ENCODE data around the gene AGAP1. TPM values are rescaled to one million over a fixed set of nuclear protein-coding genes. Genes with fewer than 3 reads are reported as not detected.

AGAP1 gene
- total RNA-seq, 1 donor from 2014 or later = 20.4 TPM

GRCh38 chr2:235719146-235719942 lies 225.5 kb downstream of the AGAP1 start:
- H3K27ac Mint-ChIP-seq = no peak overlapping the region
- H3K9ac ChIP-seq = no peak overlapping the region
- H3K4me3 Mint-ChIP-seq = no peak overlapping the region
- H2AFZ ChIP-seq (replicated peaks) = no peak overlapping the region
- no peaks in the 10 kb centered on the region for H3K36me3 ChIP-seq
- peaks cover 32% of the 10 kb centered on the region for H4K20me1 ChIP-seq (ENCODE audit: low read depth)
- peaks cover 23% of the 10 kb centered on the region for H3K4me1 Mint-ChIP-seq
- peaks cover 4% of the 10 kb centered on the region for H3K27me3 Mint-ChIP-seq (ENCODE audit: insufficient read depth, low read depth)
- H3K36me3 Mint-ChIP-seq = peaks cover 38% of the 10 kb centered on the region
- H3K79me2 ChIP-seq (ENCODE audit: low read depth) = no peaks in the 10 kb centered on the region
- H3K4me1 ChIP-seq = no peaks in the 10 kb centered on the region
- no peaks in the 10 kb centered on the region for H3F3A ChIP-seq (ENCODE audit: low read depth)
- no peaks in the 10 kb centered on the region for H3K27me3 ChIP-seq
- no peaks in the 10 kb centered on the region for H3K9me3 Mint-ChIP-seq
- TF ChIP-seq EZH2phosphoT487 (IDR thresholded peaks at IDR 0.05) (no peak), CTCF (IDR thresholded peaks at IDR 0.05) (no peak), EZH2 (IDR thresholded peaks at IDR 0.05) (no peak)
- H3K4me2 ChIP-seq = no peak overlapping the region
- H3K9me3 ChIP-seq (ENCODE audit: low read depth) = no peaks in the 10 kb centered on the region
- H3K27ac ChIP-seq = no peak overlapping the region
- no peak overlapping the region for H3K4me3 ChIP-seq
- DNase-seq (ENCODE audit: low spot score) = no peak

GRCh38 chr2:235721625-235722024 lies 227.8 kb downstream of the AGAP1 start:
- Histone ChIP-seq H3K27me3 (no peaks in the 10 kb centered on the region), H3K27ac (no peak overlapping the region), H3F3A (ENCODE audit: low read depth) (no peaks in the 10 kb centered on the region), H2AFZ (replicated peaks) (no peak overlapping the region), H3K9ac (no peak overlapping the region), H3K4me3 (no peak overlapping the region), H3K36me3 (no peaks in the 10 kb centered on the region), H3K79me2 (ENCODE audit: low read depth) (no peaks in the 10 kb centered on the region), H3K4me2 (no peak overlapping the region), H3K4me1 (peaks cover 5% of the 10 kb centered on the region), H4K20me1 (ENCODE audit: low read depth) (peaks cover 33% of the 10 kb centered on the region), H3K9me3 (ENCODE audit: low read depth) (no peaks in the 10 kb centered on the region)
- no peak for DNase-seq (ENCODE audit: low spot score)
- H3K4me3 Mint-ChIP-seq = no peak overlapping the region
- H3K36me3 Mint-ChIP-seq = peaks cover 38% of the 10 kb centered on the region
- H3K9me3 Mint-ChIP-seq = no peaks in the 10 kb centered on the region
- peaks cover 3% of the 10 kb centered on the region for H3K27me3 Mint-ChIP-seq (ENCODE audit: insufficient read depth, low read depth)
- TF ChIP-seq EZH2 (IDR thresholded peaks at IDR 0.05) (no peak), EZH2phosphoT487 (IDR thresholded peaks at IDR 0.05) (no peak), CTCF (IDR thresholded peaks at IDR 0.05) (no peak)
- peaks cover 26% of the 10 kb centered on the region for H3K4me1 Mint-ChIP-seq
- no peak overlapping the region for H3K27ac Mint-ChIP-seq

- no peak for DNase-seq (ENCODE audit: low spot score)
- no peaks in the 10 kb centered on the region for H3K27me3 ChIP-seq
- Mint-ChIP-seq H3K4me3 (no peak overlapping the region), H3K4me1 (peaks cover 29% of the 10 kb centered on the region), H3K27ac (no peak overlapping the region), H3K27me3 (ENCODE audit: insufficient read depth, low read depth) (peaks cover 3% of the 10 kb centered on the region), H3K36me3 (peaks cover 33% of the 10 kb centered on the region), H3K9me3 (no peaks in the 10 kb centered on the region)
- H3K36me3 ChIP-seq = no peaks in the 10 kb centered on the region
- H2AFZ ChIP-seq (replicated peaks) = no peak overlapping the region
- H3K4me1 ChIP-seq = peaks cover 5% of the 10 kb centered on the region
- no peaks in the 10 kb centered on the region for H3K79me2 ChIP-seq (ENCODE audit: low read depth)
- TF ChIP-seq CTCF (IDR thresholded peaks at IDR 0.05) = no peak
- no peak for TF ChIP-seq EZH2phosphoT487 (IDR thresholded peaks at IDR 0.05)
- no peak for TF ChIP-seq EZH2 (IDR thresholded peaks at IDR 0.05)
- H3K4me2 ChIP-seq = no peak overlapping the region
- no peak overlapping the region for H3K27ac ChIP-seq
- H4K20me1 ChIP-seq (ENCODE audit: low read depth) = peaks cover 29% of the 10 kb centered on the region
- H3K9me3 ChIP-seq (ENCODE audit: low read depth) = no peaks in the 10 kb centered on the region
- H3K4me3 ChIP-seq = no peak overlapping the region
- H3K9ac ChIP-seq = no peak overlapping the region
- no peaks in the 10 kb centered on the region for H3F3A ChIP-seq (ENCODE audit: low read depth)
These were observed 229.0 kb downstream of the AGAP1 start for GRCh38 chr2:235722869-235723268.

Data from neural progenitor cell (in vitro differentiated cells).